HG02642 (cell line): Measurements from ENCODE around the gene NDUFV1.
"Not testable (repeated sequence)": the region's sequence is repeated elsewhere in the genome, so short reads cannot be mapped to it uniquely, and the experiment has no call there.

Experiments
- ATAC-seq: cut with Tn5 transposase; IDR thresholded peaks from one replicate; pipeline ENCODE4 v1.9.1; 2021; ENCODE audit warnings: mild to moderate bottlenecking; ENCODE audit not compliant: unreplicated experiment, poor library complexity

NDUFV1 gene

DNA sequence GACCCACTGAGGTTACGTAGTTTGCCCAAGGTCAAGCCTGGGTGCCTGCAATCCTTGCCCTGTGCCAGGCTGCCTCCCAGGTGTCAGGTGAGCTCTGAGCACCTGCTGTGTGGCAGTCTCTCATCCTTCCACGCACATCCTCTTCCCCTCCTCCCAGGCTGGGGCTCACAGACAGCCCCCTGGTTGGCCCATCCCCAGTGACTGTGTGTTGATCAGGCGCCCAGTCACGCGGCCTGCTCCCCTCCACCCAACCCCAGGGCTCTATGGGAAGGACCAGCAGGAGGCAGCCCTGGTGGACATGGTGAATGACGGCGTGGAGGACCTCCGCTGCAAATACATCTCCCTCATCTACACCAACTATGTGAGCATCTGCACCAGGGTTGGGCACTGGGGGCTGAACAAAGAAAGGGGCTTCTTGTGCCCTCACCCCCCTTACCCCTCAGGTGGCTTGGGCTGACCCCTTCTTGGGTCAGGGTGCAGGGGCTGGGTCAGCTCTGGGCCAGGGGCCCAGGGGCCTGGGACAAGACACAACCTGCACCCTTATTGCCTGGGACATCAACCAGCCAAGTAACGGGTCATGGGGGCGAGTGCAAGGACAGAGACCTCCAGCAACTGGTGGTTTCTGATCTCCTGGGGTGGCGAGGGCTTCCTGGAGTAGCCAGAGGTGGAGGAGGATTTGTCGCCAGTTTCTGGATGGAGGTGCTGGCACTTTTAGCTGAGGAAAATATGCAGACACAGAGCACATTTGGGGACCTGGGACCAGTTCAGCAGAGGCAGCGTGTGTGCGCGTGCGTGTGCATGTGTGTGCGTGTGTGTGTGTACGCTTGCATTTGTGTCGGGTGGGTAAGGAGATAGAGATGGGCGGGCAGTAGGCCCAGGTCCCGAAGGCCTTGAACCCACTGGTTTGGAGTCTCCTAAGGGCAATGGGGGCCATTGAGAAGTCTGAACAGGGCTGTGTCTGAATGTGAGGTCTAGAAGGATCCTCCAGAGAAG lies 21.6 kb upstream of the NDUFV1 start:
- ATAC-seq, result no peak

GRCh38 chr11:67585911-67586310 lies 20.8 kb upstream of the NDUFV1 start:
- no peak for ATAC-seq

DNA sequence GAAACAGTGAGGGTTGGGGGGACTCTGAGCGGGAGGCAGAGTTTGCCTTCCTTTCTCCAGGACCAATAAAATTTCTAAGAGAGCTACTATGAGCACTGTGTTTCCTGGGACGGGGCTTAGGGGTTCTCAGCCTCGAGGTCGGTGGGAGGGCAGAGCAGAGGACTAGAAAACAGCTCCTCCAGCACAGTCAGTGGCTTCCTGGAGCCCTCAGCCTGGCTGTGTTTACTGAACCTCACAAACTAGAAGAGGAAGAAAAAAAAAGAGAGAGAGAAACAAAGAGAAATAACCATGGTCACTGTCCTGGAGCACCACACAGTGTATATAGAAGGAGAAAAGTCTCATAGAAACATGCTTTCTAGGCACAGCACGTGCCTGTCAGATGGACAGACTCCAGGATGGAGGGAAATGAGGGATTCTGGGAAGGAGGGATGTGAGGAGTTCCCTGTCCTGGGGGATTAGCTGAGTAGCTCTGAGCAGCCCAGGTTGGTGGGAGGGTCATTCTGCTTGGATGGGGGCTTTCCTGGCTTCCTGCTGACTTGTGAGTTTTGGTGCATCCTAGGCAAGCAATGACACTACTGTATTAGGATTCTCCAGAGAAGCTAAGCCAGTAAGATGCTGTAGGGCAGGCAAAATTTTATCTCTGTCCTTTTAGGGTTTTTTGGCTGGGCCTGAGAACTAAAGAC lies 20.0 kb upstream of the NDUFV1 start:
- ATAC-seq, result no peak

- peak; percentile 22 for ATAC-seq
Measured at GRCh38 chr11:67588136-67588503, 18.6 kb upstream of the NDUFV1 start.

DNA sequence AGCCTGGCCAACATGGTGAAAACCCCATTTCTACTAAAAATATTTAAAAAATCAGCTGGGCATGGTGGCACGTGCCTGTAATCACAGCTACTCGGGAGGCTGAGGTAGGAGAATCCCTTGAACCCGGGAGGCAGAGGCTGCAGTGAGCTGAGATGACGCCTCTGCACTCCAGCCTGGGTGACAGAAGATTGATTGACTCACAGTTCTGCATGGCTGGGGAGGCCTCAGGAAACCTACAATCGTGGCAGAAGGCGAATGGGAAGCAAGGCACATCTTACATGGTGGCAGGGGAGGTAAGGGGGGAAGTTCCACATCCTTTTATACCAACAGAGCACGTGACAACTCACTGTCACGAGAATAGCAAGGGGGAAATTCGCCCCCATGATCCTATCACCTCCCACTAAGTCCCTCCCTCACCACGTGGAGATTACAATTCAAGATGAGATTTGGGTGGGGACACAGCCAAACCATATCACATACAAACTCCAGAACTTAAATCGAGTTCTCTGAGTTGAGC lies 17.8 kb upstream of the NDUFV1 start:
- ATAC-seq, result not testable (repeated sequence)

DNA sequence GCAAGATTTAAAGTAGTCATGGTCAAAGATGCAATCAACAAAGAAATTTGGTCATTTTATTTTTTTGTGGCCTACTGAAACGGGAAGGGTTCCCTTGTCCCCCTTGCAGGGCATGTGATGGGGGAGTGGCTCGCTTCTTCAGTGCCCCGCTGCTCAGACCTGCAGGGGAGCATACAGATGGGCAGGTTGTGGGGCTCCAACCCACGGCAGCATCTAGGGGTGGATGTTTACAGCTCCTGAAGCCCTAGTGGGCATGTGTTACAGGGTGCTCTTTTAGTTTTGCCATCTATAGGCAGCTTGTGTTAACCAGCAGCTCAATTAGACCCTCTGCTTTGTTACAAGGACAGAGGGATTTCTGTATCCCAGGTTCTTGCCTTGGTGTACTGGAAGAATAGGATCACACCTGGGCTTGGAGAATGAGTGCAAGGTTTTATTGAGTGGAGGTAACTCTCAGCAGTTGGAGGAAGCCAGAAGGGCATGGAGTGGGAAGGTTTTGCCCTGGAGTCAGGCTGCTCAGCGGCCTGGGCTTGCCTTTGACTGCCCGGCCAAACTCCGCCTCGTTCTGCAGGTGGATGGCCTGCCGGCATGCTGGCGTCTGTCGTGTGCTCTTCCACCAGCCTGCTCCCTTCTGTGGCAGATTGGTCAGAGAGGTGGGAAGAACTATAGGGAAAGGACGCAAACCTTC lies 13.7 kb upstream of the NDUFV1 start:
- no peak for ATAC-seq

GRCh38 chr11:67593565-67593905 lies 13.2 kb upstream of the NDUFV1 start:
- no peak for ATAC-seq

- ATAC-seq, result no peak
Measured at GRCh38 chr11:67594480-67594879, 12.3 kb upstream of the NDUFV1 start.

- no peak for ATAC-seq
Measured at GRCh38 chr11:67596753-67597300, 9.9 kb upstream of the NDUFV1 start.

DNA sequence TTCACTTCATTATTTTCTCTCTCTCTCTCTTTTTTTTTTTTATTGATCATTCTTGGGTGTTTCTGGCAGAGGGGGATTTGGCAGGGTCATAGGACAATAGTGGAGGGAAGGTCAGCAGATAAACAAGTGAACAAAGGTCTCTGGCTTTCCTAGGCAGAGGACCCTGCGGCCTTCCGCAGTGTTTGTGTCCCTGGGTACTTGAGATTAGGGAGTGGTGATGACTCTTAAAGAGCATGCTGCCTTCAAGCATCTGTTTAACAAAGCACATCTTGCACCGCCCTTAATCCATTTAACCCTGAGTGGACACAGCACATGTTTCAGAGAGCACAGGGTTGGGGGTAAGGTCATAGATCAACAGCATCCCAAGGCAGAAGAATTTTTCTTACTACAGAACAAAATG lies 9.3 kb upstream of the NDUFV1 start:
- ATAC-seq, result not testable (repeated sequence)

DNA sequence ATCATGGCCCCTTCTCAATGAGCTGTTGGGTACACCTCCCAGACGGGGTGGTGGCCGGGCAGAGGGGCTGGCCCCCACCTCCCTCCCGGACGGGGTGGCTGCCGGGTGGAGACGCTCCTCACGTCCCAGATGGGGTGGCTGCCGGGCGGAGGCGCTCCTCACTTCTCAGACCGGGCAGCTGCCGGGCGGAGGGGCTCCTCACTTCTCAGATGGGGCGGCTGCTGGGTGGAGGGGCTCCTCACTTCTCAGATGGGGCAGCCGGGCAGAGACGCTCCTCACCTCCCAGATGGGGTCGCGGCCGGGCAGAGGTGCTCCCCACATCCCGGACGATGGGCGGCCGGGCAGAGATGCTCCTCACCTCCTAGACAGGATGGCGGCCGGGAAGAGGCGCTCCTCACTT lies 8.8 kb upstream of the NDUFV1 start:
- not testable (repeated sequence) for ATAC-seq

- no peak for ATAC-seq
Measured at GRCh38 chr11:67599149-67599548, 7.6 kb upstream of the NDUFV1 start.

GRCh38 chr11:67600324-67601029 lies 6.3 kb upstream of the NDUFV1 start:
- no peak for ATAC-seq

DNA sequence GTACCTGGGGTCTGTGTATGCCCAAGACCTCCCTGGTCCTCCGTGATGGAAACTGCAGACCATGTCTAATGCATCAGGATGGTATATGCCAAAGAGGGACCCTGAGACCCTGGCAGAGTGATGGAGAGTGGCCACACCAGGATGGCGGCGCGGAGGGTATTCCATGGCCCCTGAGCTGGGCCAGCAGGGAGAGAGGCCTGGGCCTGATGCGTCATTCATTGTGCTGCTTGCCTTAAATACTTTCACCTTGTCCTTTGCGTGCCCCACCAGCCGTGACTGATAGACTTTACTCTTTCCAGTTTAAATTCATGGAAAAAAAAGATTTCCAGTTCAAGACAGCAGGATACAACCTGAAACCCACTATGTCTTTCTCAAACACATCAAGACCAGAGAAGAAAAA lies 5.6 kb upstream of the NDUFV1 start:
- ATAC-seq, result no peak

DNA sequence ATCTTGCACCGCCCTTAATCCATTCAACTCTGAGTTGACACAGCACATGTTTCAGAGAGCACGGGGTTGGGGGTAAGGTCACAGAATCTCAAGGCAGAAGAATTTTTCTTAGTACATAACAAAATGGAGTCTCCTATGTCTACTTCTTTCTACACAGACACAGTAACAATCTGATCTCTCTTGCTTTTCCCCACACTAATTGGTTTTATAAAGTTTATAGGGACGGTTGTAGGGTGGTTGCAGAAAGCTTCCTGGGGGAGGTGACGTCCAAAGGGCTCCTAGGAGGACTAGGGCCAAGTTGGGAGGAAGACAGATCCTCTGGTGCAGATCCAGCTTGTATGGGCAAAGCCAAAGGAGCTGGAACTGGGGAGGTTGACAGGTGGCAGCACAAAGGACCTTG lies 2.6 kb upstream of the NDUFV1 start:
- ATAC-seq, result not testable (repeated sequence)

DNA sequence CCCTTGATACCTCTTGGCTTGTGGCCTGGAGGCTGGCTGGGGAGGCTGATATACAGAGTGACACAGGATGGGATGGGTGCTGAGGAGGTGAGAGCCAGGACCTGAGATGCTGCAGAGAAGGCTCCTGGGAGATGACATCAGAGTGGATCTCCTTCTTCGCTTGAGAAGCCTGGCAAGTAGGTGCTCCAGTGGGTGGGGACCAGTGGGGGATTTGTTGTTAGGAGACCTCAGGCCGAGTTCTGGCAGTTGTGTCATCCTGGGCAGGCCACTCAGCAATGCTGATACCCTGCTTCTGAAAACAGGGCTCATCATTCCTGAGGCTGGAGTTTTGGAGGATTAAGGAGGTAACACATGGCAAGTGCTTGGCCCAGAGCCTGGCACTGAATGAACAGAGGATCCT lies 1.9 kb upstream of the NDUFV1 start:
- no peak for ATAC-seq

- no peak for ATAC-seq
Measured at GRCh38 chr11:67605231-67606011, 1.3 kb upstream of the NDUFV1 start.

- no peak for ATAC-seq
Measured at GRCh38 chr11:67606093-67606491, 644 bp upstream of the NDUFV1 start.

- no peak for ATAC-seq
Measured at GRCh38 chr11:67607507-67607906, 771 bp downstream of the NDUFV1 start.
